GM23338 (cell line): ENCODE results near the gene RBAK. TPM values are rescaled to one million over a fixed set of nuclear protein-coding genes. Genes with fewer than 3 reads are reported as not detected.

ENCODE experiments used
- ATAC-seq: fragments of 200-7000 bp; cut with Tn5 transposase; 3 replicates; pipeline ENCODE4 v1.9.1; 2020
- DNase-seq: peaks from one replicate; pipeline ENCODE4 v3.0.0-alpha.2; 2015; ENCODE audit warnings: low spot score
- H2AFZ ChIP-seq: fragments of 200-600 bp; sonication (generic); 2 replicates; pipeline ENCODE4 v1.8.0; 2016; ENCODE audit warnings: antibody characterized with exemption, mild to moderate bottlenecking, moderate library complexity
- H3F3A ChIP-seq: fragments of 200-600 bp; sonication (generic); replicated peaks from 2 replicates; pipeline ENCODE4 v1.8.0; 2017; ENCODE audit warnings: antibody characterized with exemption, mixed run types, low read depth
- H3K27ac ChIP-seq: fragments of 200-600 bp; sonication (generic); 2 replicates; pipeline ENCODE4 v1.6.1; 2016; ENCODE audit warnings: low read depth
- H3K27me3 ChIP-seq: fragments of 200-600 bp; sonication (generic); 2 replicates; pipeline ENCODE4 v1.8.0; 2016; ENCODE audit warnings: mild to moderate bottlenecking, mixed run types, moderate library complexity; ENCODE audit not compliant: insufficient read depth
- H3K36me3 ChIP-seq: fragments of 200-600 bp; sonication (generic); 2 replicates; pipeline ENCODE4 v1.8.0; 2016; ENCODE audit warnings: mild to moderate bottlenecking; ENCODE audit not compliant: insufficient read depth
- H3K4me1 ChIP-seq: fragments of 200-600 bp; sonication (generic); 2 replicates; pipeline ENCODE4 v1.8.0; 2016; ENCODE audit warnings: mild to moderate bottlenecking, moderate library complexity; ENCODE audit not compliant: insufficient read depth
- H3K4me2 ChIP-seq: fragments of 200-600 bp; sonication (generic); 2 replicates; pipeline ENCODE4 v1.7.1; 2017; ENCODE audit warnings: mixed run types
- H3K4me3 ChIP-seq: fragments of 200-600 bp; sonication (generic); 2 replicates; pipeline ENCODE4 v1.6.1; 2016; ENCODE audit warnings: mixed run types
- H3K79me2 ChIP-seq: fragments of 200-600 bp; sonication (generic); replicated peaks from 2 replicates; pipeline ENCODE4 v1.8.0; 2017; ENCODE audit warnings: mild to moderate bottlenecking; ENCODE audit not compliant: insufficient read depth
- H3K9me2 ChIP-seq: fragments of 200-600 bp; sonication (generic); 2 replicates; pipeline ENCODE4 v1.8.0; 2017; ENCODE audit not compliant: insufficient read depth
- H4K20me1 ChIP-seq: fragments of 200-600 bp; sonication (generic); replicated peaks from 2 replicates; pipeline ENCODE4 v1.8.0; 2017; ENCODE audit warnings: mild to moderate bottlenecking; ENCODE audit not compliant: insufficient read depth
- H3K27ac Mint-ChIP-seq: 2 replicates; pipeline ENCODE4 v1.8.0; 2020; ENCODE audit warnings: inconsistent platforms, mild to moderate bottlenecking, moderate library complexity, mixed read lengths
- H3K27me3 Mint-ChIP-seq: 3 replicates; pipeline ENCODE4 v1.8.0; 2022; ENCODE audit warnings: low read depth, mild to moderate bottlenecking, moderate library complexity, mixed read lengths, inconsistent platforms; ENCODE audit not compliant: insufficient read depth, poor library complexity
- H3K36me3 Mint-ChIP-seq: 3 replicates; pipeline ENCODE4 v1.8.0; 2021; ENCODE audit warnings: low read depth, mild to moderate bottlenecking, inconsistent platforms, moderate library complexity, mixed read lengths
- H3K4me1 Mint-ChIP-seq: 3 replicates; pipeline ENCODE4 v1.8.0; 2020; ENCODE audit warnings: mild to moderate bottlenecking, inconsistent platforms, mixed read lengths
- H3K4me3 Mint-ChIP-seq: 3 replicates; pipeline ENCODE4 v1.8.0; 2021; ENCODE audit warnings: moderate library complexity, mild to moderate bottlenecking, inconsistent platforms, mixed read lengths
- H3K9me3 Mint-ChIP-seq: 3 replicates; pipeline ENCODE4 v1.8.0; 2020; ENCODE audit warnings: moderate library complexity, mild to moderate bottlenecking, inconsistent platforms, mixed read lengths
- CREB1 ChIP-seq: fragments of 250-450 bp; sonication (Bioruptor Pico); IDR thresholded peaks from 2 replicates; pipeline ENCODE4 v1.5.0; 2020; ENCODE audit warnings: low read depth, mild to moderate bottlenecking, moderate library complexity
- EZH2 ChIP-seq: fragments of 200-600 bp; sonication (generic); IDR thresholded peaks from one replicate; pipeline ENCODE4 v1.8.0; 2017; ENCODE audit warnings: antibody characterized with exemption, mild to moderate bottlenecking, low read depth; ENCODE audit not compliant: unreplicated experiment
- JUNB ChIP-seq: IDR thresholded peaks from one replicate; pipeline ENCODE4 v1.6.1; 2016; ENCODE audit warnings: antibody characterized with exemption; ENCODE audit not compliant: unreplicated experiment
- NANOG ChIP-seq: IDR thresholded peaks from 2 replicates; pipeline ENCODE4 v1.6.1; 2016; ENCODE audit warnings: antibody characterized with exemption, borderline replicate concordance
- POLR2AphosphoS5 ChIP-seq: IDR thresholded peaks from 2 replicates; pipeline ENCODE4 v1.6.1; 2016; ENCODE audit warnings: antibody characterized with exemption, low read depth
- STAT1 ChIP-seq: IDR thresholded peaks from one replicate; pipeline ENCODE4 v1.6.1; 2016; ENCODE audit warnings: antibody characterized with exemption; ENCODE audit not compliant: unreplicated experiment
- ZNF114 ChIP-seq: fragments of 250-450 bp; sonication (Bioruptor Pico); IDR thresholded peaks from 2 replicates; pipeline ENCODE4 v1.5.0; 2020; ENCODE audit warnings: mild to moderate bottlenecking, moderate library complexity
- ZNF331 ChIP-seq: fragments of 250-450 bp; sonication (Bioruptor Pico); IDR thresholded peaks from 2 replicates; pipeline ENCODE4 v1.5.0; 2020; ENCODE audit warnings: low read depth, mild to moderate bottlenecking, moderate library complexity
- polyA plus RNA-seq: library from polyadenylated mRNA; unstranded; fragments of >200 nt; fragmentation: Nextera tagmentation; extraction: Ambion mirVana; gene quantifications from 2 replicates; pipeline ENCODE4 v1.2.1, GENCODE V29; 2016
- total RNA-seq: library from RNA; depleted of rRNA; stranded (reverse); fragments of >200 nt; shearing (Covaris generic); gene quantifications from 2 replicates; pipeline ENCODE4 v1.2.3, GENCODE V29; 2014
- TF ChIP-seq, protein P1 (sequence below): IDR thresholded peaks from one replicate; pipeline ENCODE4 v1.6.1; 2018; ENCODE audit warnings: antibody characterized with exemption; ENCODE audit not compliant: unreplicated experiment
- TF ChIP-seq, protein P2 (sequence below): fragments of 250-450 bp; sonication (Bioruptor Pico); IDR thresholded peaks from 2 replicates; pipeline ENCODE4 v1.5.0; 2020; ENCODE audit warnings: mild to moderate bottlenecking, moderate library complexity
- TF ChIP-seq, protein P3 (sequence below): IDR thresholded peaks from 2 replicates; pipeline ENCODE4 v1.6.1; 2016; ENCODE audit warnings: antibody characterized with exemption

The RBAK gene
- total and polyA plus RNA-seq, 2 experiments from 2014 or later: 6.5 to 15.2 TPM

DNA sequence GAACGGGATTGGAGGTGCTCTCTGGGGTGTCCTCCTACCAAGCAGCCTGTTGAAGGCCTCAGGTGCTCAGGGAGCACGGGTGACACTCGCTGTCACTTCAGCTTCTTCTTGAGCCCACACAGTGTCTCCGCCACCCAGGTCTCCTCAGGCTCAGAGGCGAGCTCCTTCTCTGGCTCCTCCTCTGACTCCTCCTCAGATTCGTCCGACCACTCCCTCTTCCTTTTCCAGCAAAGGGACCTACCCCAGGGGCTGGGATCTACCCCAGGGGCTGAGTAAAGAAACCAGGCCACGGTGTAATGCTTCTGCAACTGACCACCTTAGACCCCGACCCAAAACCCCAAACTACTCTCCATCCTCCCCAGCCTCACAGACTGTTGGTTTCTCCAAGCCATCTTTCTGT lies 9.2 kb upstream of the RBAK start (continued):
- TF ChIP-seq, protein P1, sequence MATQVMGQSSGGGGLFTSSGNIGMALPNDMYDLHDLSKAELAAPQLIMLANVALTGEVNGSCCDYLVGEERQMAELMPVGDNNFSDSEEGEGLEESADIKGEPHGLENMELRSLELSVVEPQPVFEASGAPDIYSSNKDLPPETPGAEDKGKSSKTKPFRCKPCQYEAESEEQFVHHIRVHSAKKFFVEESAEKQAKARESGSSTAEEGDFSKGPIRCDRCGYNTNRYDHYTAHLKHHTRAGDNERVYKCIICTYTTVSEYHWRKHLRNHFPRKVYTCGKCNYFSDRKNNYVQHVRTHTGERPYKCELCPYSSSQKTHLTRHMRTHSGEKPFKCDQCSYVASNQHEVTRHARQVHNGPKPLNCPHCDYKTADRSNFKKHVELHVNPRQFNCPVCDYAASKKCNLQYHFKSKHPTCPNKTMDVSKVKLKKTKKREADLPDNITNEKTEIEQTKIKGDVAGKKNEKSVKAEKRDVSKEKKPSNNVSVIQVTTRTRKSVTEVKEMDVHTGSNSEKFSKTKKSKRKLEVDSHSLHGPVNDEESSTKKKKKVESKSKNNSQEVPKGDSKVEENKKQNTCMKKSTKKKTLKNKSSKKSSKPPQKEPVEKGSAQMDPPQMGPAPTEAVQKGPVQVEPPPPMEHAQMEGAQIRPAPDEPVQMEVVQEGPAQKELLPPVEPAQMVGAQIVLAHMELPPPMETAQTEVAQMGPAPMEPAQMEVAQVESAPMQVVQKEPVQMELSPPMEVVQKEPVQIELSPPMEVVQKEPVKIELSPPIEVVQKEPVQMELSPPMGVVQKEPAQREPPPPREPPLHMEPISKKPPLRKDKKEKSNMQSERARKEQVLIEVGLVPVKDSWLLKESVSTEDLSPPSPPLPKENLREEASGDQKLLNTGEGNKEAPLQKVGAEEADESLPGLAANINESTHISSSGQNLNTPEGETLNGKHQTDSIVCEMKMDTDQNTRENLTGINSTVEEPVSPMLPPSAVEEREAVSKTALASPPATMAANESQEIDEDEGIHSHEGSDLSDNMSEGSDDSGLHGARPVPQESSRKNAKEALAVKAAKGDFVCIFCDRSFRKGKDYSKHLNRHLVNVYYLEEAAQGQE: no peak
- TF ChIP-seq JUNB: no peak

DNA sequence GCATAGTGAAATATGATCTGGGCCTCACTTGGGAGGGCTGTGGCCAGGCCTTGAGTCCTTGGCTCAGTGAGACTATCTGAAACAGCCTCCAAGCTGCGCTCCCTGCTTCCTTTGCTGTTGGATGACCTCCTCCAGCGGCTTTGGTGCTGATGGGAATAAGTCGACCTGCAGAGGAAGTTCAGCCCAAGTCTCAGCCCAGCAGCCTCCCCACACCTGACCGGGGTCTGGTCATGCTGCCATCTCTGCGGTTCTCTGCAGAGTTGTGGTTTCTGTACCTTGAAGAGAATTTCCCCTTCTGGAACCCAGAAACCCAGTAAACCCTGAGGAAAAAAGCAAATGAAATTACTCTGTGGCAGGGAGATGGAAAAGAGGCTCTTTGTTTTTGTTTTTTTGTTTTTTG lies 4.6 kb upstream of the RBAK start:
- Histone ChIP-seq H3K79me2 (peaks cover under 1% of the 10 kb centered on the region; the same call in 1 of the 2 replicates), H3F3A (no peaks in the 10 kb centered on the region), H3K4me1 (no peaks in the 10 kb centered on the region), H3K27ac (no peak overlapping the region), H3K36me3 (no peaks in the 10 kb centered on the region), H3K27me3 (no peaks in the 10 kb centered on the region), H3K9me2 (no peaks in the 10 kb centered on the region), H2AFZ (no peak overlapping the region), H3K4me2 (no peak overlapping the region), H4K20me1 (no peaks in the 10 kb centered on the region), H3K4me3 (no peak overlapping the region)
- H3K4me3 Mint-ChIP-seq: no peak overlapping the region
- H3K4me1 Mint-ChIP-seq: peaks cover 6% of the 10 kb centered on the region
- H3K27ac Mint-ChIP-seq: no peak overlapping the region
- peaks cover 16% of the 10 kb centered on the region for H3K9me3 Mint-ChIP-seq
- no peaks in the 10 kb centered on the region; the same call in 2 of the 3 replicates for H3K36me3 Mint-ChIP-seq
- peak; percentile 1 for DNase-seq
- no peak for ATAC-seq
- peaks cover 11% of the 10 kb centered on the region for H3K27me3 Mint-ChIP-seq
- TF ChIP-seq, protein P2, sequence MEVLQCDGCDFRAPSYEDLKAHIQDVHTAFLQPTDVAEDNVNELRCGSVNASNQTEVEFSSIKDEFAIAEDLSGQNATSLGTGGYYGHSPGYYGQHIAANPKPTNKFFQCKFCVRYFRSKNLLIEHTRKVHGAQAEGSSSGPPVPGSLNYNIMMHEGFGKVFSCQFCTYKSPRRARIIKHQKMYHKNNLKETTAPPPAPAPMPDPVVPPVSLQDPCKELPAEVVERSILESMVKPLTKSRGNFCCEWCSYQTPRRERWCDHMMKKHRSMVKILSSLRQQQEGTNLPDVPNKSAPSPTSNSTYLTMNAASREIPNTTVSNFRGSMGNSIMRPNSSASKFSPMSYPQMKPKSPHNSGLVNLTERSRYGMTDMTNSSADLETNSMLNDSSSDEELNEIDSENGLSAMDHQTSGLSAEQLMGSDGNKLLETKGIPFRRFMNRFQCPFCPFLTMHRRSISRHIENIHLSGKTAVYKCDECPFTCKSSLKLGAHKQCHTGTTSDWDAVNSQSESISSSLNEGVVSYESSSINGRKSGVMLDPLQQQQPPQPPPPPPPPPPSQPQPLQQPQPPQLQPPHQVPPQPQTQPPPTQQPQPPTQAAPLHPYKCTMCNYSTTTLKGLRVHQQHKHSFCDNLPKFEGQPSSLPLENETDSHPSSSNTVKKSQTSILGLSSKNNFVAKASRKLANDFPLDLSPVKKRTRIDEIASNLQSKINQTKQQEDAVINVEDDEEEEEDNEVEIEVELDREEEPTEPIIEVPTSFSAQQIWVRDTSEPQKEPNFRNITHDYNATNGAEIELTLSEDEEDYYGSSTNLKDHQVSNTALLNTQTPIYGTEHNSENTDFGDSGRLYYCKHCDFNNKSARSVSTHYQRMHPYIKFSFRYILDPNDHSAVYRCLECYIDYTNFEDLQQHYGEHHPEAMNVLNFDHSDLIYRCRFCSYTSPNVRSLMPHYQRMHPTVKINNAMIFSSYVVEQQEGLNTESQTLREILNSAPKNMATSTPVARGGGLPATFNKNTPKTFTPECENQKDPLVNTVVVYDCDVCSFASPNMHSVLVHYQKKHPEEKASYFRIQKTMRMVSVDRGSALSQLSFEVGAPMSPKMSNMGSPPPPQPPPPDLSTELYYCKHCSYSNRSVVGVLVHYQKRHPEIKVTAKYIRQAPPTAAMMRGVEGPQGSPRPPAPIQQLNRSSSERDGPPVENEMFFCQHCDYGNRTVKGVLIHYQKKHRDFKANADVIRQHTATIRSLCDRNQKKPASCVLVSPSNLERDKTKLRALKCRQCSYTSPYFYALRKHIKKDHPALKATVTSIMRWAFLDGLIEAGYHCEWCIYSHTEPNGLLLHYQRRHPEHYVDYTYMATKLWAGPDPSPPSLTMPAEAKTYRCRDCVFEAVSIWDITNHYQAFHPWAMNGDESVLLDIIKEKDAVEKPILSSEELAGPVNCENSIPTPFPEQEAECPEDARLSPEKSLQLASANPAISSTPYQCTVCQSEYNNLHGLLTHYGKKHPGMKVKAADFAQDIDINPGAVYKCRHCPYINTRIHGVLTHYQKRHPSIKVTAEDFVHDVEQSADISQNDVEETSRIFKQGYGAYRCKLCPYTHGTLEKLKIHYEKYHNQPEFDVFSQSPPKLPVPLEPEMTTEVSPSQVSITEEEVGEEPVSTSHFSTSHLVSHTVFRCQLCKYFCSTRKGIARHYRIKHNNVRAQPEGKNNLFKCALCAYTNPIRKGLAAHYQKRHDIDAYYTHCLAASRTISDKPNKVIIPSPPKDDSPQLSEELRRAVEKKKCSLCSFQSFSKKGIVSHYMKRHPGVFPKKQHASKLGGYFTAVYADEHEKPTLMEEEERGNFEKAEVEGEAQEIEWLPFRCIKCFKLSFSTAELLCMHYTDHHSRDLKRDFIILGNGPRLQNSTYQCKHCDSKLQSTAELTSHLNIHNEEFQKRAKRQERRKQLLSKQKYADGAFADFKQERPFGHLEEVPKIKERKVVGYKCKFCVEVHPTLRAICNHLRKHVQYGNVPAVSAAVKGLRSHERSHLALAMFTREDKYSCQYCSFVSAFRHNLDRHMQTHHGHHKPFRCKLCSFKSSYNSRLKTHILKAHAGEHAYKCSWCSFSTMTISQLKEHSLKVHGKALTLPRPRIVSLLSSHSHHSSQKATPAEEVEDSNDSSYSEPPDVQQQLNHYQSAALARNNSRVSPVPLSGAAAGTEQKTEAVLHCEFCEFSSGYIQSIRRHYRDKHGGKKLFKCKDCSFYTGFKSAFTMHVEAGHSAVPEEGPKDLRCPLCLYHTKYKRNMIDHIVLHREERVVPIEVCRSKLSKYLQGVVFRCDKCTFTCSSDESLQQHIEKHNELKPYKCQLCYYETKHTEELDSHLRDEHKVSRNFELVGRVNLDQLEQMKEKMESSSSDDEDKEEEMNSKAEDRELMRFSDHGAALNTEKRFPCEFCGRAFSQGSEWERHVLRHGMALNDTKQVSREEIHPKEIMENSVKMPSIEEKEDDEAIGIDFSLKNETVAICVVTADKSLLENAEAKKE (CRISPR knock-in tag): no peak
- TF ChIP-seq CREB1 (no peak), STAT1 (no peak), NANOG (no peak), EZH2 (no peak), ZNF331 (CRISPR knock-in tag) (no peak), ZNF114 (no peak), POLR2AphosphoS5 (no peak), JUNB (no peak)
- TF ChIP-seq, protein P1: no peak
- TF ChIP-seq, protein P3, sequence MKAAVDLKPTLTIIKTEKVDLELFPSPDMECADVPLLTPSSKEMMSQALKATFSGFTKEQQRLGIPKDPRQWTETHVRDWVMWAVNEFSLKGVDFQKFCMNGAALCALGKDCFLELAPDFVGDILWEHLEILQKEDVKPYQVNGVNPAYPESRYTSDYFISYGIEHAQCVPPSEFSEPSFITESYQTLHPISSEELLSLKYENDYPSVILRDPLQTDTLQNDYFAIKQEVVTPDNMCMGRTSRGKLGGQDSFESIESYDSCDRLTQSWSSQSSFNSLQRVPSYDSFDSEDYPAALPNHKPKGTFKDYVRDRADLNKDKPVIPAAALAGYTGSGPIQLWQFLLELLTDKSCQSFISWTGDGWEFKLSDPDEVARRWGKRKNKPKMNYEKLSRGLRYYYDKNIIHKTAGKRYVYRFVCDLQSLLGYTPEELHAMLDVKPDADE: no peak
